BJ (cell line): ENCODE data around the gene TLDC2. TPM values are rescaled to one million over a fixed set of nuclear protein-coding genes. Genes with fewer than 3 reads are reported as not detected.
A peak's percentile ranks its signal among the peaks of the same experiment; 100 is the strongest.

Experiments used
- CTCF ChIA-PET: fragments of 350-600 bp; formaldehyde crosslinking; extraction: SDS; loops from one replicate; lab custom pipeline; 2021; ENCODE audit warnings: antibody characterized with exemption, inconsistent platforms; lab: Yijun Ruan, JAX
- POLR2A ChIA-PET: fragments of 300-600 bp; sonication (Branson Sonifier 250); formaldehyde crosslinking; extraction: SDS; loops from one replicate; lab custom pipeline; 2021; ENCODE audit warnings: antibody characterized with exemption; lab: Charles Lee
- DNase-seq: peaks from one replicate; pipeline ENCODE4 v3.0.0-alpha.2; 2011; ENCODE audit warnings: low read depth
- H3K27me3 ChIP-seq: 2 replicates; pipeline ENCODE4 v1.6.0; 2011; ENCODE audit warnings: low read length; ENCODE audit not compliant: control insufficient read depth, insufficient read depth
- H3K36me3 ChIP-seq: 2 replicates; pipeline ENCODE4 v1.5.1; 2011; ENCODE audit warnings: low read length; ENCODE audit not compliant: control insufficient read depth, insufficient read depth
- H3K4me3 ChIP-seq: 2 replicates; pipeline ENCODE4 v1.5.1; 2011; ENCODE audit warnings: low read depth, mild to moderate bottlenecking, control low read depth, low read length
- CTCF ChIP-seq: IDR thresholded peaks from 2 replicates; pipeline ENCODE4 v1.5.1; 2011; ENCODE audit warnings: low read depth, mild to moderate bottlenecking, control low read depth, inconsistent platforms, low read length, moderate library complexity; ENCODE audit not compliant: insufficient read depth
- polyA plus RNA-seq: library from polyadenylated mRNA; depleted of rRNA; stranded (reverse); fragments of >200 nt; gene quantifications from 2 replicates; pipeline ENCODE4 v1.2.3, GENCODE V29; 2011

Gene TLDC2
- polyA plus RNA-seq, 1 experiment, result 0.37 TPM

DNA sequence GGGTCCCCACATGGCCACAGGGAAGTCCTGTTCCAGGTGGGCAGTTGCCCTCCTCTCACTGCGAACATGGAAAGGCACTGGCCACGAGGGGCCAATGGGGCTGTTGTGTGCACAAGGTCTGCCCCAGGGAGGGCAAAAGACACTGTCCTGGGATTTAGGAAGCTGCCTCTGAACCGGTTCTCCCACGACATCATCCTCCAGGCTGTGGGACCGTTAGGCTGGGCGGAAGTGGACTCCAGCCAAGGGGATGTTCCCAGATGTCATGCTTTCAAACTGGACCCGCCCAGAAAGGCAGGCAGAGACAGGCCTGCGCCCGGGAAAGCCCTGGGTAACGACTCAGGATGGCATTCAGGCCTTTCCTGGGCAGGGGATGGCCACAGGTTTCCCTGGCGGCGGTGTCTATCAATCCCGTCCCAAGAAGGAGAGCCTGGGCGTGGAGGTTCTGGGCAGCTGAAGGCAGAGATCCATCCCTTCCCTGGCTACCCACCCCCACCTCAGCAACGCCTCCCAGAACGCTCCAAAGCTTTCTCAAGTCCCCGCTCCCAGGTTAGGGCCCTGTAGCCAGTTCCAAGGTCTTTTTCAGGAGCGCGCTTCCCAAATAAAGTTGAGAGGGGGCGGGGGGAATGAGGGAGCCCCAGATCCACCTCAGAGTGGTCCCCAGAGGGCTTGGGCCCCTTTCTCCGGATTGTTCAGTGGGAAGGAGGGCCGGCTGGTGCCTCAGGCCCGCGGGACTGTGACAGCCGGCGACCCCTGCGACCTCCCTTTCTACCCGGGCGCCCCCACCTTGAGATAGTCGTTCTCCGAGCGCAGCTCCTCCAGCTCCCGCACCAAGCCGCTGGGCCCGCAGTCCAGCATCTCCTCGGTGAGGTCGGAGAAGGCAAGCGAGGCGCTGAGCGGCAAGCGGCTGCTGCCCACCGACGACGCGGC, 13.8 kb upstream of the TLDC2 start:
- DNase-seq, result peak; percentile 45
- Histone ChIP-seq H3K36me3 (no peaks in the 10 kb centered on the region; the same call in 1 of the 2 replicates), H3K27me3 (no peaks in the 10 kb centered on the region), H3K4me3 (peak overlapping the region; percentile 61)
- ChIA-PET POLR2A (interaction anchor here (0.8 to 1.3 kb wide), 2 partner anchors 14 to 31 kb away, joined by 3 to 5 read pairs; no protein-coding TSS in a partner anchor), CTCF (interaction anchor here (0.7 to 3.2 kb wide), 15 partner anchors 11 to 249 kb away, joined by 3 to 21 read pairs (median 6); partner anchors contain the start of genes DSN1 and NDRG3)
- TF ChIP-seq CTCF, result no peak

DNA sequence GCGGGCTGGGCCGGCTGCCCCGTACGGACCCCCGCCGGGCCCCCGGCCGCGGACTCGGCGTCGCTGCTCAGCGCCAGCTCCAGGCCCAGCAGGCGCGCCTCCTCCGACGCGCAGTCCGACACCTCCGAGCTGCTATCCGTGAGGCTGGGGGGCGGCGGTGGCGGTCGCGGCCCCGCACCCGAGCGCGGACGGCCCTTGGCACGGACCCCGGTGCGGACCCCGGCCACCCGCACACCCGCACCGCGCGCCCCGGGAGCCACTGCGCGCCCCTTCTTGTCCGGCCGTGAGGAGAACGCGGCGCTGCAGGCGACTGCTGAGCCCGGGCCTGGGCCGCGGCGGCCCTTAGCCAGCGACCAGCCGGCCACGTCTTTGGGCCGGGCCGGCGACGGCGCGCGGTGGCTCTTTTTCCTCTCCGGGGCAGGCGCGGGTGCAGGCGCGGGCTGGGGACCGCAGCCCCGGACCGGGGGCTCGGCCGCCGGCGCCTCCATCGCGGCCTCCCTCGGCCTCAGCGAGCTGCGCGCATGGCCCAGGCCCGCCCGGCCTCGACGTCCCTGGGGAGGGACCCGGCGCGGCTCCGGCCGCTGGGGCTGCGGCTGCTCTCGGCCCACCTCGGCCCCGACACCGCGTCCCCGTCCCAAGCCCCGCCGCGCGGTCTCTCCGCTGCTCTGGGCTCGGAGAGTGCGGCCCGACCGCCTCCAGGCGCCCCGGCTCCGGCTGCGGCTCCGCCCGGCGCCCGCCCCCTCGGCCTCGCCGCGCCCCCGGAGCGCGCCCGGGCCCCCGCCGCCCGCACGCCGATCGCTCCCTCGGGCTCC, 12.9 kb upstream of the TLDC2 start:
- no peak for DNase-seq
- CTCF ChIA-PET, result interaction anchor here (0.6 to 3.2 kb wide), 31 partner anchors 9 to 357 kb away, joined by 3 to 21 read pairs (median 5); partner anchors contain the start of genes DSN1, NDRG3 and TLDC2

DNA sequence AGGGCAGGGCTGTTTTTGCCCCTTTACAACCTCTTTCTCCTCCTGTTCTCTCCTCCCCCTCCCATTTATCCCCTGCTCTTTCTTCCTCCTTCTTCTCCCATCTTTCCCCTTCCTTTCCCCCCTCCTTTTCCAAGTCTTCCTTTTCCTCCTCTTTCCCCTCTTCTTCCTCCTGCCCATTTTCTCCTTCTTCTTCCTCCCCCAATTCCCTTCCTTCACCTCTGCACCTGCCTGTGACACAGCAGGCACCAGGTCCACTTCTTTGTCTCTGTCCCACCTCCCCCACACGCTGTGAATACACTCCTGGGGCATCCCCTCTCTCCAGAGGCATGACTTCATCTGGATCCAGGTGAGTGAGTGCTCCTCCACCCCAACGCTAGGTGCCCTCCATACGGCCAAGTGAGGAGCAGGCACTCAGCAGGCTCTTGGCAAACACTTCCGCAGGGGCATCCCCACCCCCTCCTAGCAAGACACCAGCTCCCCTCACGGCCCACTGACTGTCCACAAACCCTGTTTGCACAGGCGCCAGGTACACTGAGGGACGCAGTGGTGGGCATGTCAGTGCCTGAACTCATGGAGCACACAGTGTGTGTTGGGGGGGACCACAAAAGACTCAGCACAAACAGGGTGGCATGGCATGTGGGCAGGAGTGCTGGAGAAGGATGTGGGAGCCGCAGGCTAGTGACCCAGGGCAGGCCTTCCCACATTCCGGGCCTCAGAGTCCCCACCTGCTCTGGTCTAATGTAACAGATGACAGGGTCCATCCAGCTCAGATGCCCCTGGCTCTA, 10.7 kb upstream of the TLDC2 start:
- Histone ChIP-seq H3K4me3 (no peak overlapping the region), H3K27me3 (no peaks in the 10 kb centered on the region), H3K36me3 (no peaks in the 10 kb centered on the region)
- no peak for DNase-seq
- TF ChIP-seq CTCF, result no peak
- ChIA-PET CTCF (interaction anchor here (0.7 to 2.5 kb wide), 4 partner anchors 13 to 57 kb away, joined by 3 to 7 read pairs (median 6); no protein-coding TSS in a partner anchor), POLR2A (no interaction called here)

More for the DNA sequence above, 12.9 kb upstream of the TLDC2 start:
- Histone ChIP-seq H3K36me3 (no peaks in the 10 kb centered on the region; the same call in 1 of the 2 replicates), H3K27me3 (no peaks in the 10 kb centered on the region), H3K4me3 (peak overlapping the region; percentile 61)
- TF ChIP-seq CTCF, result no peak
- POLR2A ChIA-PET, result interaction anchor here (0.6 to 0.7 kb wide), 3 partner anchors 15 to 109 kb away, joined by 3 to 5 read pairs (median 5); no protein-coding TSS in a partner anchor

DNA sequence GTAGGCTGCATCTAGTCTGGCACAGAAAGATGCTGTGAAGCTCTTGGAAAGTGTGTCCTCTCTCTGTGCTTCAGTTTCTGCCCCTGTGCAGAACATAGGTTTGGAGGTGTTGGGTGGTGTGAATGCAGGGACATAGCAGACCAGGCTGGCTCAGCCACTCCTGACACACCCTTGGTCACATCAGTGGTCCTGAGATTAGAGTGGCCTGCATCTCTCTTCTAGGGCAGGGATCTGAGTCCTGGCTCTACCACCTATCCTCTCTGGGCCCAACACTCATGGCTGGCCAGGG, 10.1 kb upstream of the TLDC2 start:
- CTCF ChIA-PET, result interaction anchor here (0.7 to 1.8 kb wide), 2 partner anchors 43 to 57 kb away, joined by 3 to 7 read pairs; no protein-coding TSS in a partner anchor
- no peak for TF ChIP-seq CTCF
- POLR2A ChIA-PET, result no interaction called here
- H3K36me3 ChIP-seq, result no peaks in the 10 kb centered on the region
- H3K4me3 ChIP-seq, result no peak overlapping the region
- H3K27me3 ChIP-seq, result no peaks in the 10 kb centered on the region
- no peak for DNase-seq
